GM21526 (cell line): ENCODE data around the gene VTI1A.

Experiments used
- ATAC-seq: cut with Tn5 transposase; IDR thresholded peaks from one replicate; pipeline ENCODE4 v1.9.1; 2021; ENCODE audit warnings: moderate library complexity; ENCODE audit not compliant: unreplicated experiment, low FRiP score

Gene VTI1A

DNA sequence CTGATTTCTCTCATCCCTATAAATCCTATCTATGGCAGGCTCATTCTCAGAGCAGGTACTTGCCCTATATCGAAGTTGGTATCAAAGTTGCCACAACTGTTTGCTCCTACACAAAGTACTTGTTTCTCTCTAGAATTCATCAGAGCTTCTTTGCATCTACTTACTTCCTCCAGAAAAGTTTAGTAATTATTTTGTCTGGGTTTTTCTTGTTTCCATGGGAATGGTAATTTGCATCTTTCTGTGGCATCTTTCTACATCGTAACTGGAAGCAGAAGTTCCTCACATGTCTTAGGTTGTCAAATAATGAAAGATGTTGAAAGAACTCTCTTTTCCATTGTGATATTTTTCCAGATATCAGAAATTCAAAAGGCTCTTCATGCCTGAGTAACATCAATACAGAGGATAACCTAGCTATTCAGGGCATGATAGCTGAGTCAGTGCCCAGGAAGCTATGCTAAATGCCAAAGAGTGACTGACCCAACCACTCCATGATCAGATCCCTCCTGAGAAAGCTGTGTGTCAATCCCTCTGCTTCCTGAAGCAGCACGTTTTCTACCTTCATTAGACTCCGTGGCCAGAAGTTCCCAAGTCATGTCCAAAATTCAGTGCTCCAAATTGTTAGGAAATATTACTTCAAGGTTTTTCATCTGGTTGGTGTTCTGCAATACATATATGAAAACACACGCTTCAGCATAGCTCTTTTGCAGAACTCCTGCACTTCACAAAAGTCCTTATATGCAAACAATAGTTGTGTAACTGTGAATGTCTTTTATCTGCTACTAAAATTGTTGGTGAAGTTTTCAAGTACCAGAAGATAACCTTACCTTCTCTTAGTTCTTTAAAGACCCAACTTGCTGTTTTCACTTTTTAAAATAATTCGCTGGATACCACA is 216.5 kb downstream of the VTI1A start:
- no peak for ATAC-seq

DNA sequence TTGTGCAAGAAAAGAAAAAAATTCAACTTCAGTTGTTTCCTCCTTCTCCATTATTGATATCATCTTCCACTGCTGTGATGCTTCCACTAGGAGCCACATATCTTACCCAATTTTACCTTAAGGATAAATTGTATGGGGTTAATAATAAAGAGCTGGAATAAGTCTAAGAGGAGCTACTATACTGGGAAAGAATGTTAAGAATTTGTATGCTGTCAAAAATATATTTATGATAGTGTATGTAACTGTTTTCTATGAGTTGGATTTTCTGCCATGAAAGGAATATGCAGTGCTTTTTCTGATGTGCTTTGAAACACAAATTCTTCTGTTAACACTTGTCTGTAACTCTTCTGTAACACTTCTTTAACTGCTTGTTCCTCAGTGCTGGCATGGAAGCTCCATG is 219.1 kb downstream of the VTI1A start:
- no peak for ATAC-seq

GRCh38 chr10:112669989-112670388 is 223.0 kb downstream of the VTI1A start:
- ATAC-seq: no peak

DNA sequence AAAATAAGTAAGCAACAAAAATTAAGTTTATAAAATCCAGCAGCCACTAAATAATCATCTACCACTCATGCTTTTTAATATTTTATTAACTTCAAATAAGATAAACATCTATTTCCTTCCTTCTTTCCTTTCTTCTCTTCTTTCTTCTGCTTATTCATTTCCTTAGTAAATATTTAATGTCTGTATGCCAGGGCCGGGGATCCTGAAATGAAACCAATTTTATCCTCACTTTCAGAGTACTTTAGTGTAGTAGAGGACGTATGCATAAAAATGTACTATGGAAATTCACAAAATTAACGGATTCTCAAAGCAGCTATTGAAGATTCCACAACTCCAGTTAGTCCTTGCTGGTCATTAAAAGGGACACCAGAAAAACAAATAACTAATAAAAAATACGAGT is 224.7 kb downstream of the VTI1A start:
- no peak for ATAC-seq

DNA sequence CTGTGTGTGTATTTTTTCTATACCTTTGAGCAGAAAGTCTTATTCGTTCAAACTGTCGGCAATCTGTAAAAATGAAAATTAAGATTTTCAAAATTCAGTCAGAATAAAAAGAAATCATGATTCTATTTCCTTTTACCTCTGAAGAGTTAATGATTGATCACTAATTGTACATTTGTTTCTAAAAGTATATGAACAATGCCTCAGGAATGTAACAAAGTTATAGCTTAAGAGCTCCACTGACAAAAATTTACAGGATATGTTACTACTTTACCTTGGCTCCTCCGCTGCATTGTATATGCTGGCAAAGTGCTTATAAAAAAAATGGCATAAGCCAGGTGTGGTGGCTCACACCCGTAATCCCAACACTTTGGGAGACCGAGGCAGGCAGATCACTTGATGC is 225.7 kb downstream of the VTI1A start:
- no peak for ATAC-seq

DNA sequence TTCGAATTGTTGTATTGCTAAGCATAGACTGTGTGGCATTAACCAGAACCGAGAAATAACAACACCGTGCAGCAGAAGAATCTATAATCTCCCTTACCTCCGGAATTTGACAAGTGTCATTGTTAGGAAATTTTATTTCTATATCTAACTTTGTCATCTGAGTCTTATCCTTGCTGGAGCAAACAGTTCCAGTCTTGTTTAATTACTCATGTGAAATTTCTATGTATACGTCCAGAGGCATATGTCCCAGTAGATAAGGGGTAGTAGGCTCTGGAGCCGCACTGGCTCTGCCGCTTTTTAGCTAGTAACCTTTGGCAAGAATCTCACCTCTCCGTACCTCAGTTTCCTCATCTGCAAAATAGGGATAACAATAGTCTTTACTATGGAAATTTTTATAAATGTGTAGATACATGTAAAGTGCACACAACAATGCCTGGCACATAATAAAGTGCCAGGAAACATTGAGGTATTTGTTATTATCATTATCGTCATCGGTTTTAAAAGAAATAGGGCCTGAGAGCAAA is 228.6 kb downstream of the VTI1A start:
- no peak for ATAC-seq

- ATAC-seq: no peak
Measured at GRCh38 chr10:112677689-112678088, 230.7 kb downstream of the VTI1A start.

DNA sequence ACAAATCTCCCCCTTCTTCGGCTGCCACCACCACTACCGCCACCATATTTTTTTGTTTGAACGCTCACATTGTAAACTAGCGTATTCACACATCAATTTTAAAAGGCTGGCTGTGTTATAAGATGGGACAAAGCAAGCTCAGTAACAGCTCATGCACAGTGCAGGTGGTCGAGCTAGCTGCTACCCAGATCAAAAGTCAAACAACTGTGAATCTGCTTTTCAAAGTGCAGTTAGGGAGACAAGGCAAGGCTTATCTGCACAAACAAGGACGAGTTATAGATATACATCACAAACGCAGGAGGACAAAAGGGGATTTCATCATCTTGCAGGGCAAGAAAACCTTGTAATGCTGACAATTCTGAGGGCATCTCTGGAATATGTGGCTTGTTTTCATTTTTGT is 231.6 kb downstream of the VTI1A start:
- no peak for ATAC-seq

DNA sequence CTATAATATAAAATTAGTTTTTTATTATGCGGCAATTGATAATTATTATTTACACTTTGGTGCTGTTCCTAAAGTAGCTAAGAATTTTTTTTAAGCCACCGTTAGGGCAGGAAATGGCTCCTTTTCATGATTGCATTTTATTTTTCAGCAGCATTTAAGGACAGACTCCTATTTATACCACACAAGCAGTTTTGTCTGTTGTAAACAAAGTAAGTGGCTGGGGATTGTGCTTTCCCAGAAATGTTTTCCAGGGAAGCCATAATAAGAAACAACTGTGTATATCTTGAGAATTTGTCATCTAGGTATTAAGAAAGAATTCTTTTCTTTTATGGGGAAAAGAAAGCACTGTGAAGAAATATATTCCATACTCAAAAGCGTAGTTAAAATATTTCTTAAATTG is 232.0 kb downstream of the VTI1A start:
- no peak for ATAC-seq

- ATAC-seq: no peak
Measured at GRCh38 chr10:112679392-112679791, 232.4 kb downstream of the VTI1A start.

DNA sequence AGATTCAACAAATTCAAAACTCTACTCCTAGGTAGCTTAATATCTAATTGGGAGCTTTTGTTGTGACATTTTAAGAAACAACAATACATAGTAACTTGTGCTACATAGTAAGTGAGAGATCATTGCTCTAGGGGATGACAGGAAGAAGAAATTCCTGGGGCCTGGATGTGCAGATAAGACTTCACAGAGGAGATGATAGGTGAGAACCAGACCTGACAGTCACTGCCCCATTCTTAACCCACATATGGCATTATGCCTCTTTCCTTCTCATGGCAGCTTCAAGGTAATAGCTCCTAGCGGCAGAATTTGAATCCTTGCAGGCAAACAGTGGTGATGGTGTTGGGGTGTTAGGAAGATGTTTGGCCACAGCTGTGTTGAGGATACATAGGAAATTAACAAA is 233.6 kb downstream of the VTI1A start:
- no peak for ATAC-seq

DNA sequence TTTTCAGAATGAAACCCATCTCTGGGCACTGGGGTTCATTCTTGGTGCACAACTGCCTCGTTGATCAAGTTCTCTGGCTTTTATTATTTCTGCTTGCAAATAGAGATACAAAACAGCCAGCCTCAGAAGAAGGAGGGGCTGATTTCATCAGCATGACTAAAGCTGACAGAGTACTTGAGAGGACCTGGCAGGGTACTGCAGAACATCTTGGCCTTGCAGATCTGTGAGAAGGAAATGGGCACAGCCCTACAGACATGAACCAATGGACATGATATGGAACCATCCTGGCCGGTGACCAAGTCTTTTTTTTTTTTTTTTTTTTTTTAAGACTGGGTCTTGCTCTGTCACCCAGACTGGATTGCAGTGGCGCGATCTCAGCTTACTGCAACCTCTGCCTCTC is 240.6 kb downstream of the VTI1A start:
- no peak for ATAC-seq

GRCh38 chr10:112689327-112690072 is 242.5 kb downstream of the VTI1A start:
- no peak for ATAC-seq

DNA sequence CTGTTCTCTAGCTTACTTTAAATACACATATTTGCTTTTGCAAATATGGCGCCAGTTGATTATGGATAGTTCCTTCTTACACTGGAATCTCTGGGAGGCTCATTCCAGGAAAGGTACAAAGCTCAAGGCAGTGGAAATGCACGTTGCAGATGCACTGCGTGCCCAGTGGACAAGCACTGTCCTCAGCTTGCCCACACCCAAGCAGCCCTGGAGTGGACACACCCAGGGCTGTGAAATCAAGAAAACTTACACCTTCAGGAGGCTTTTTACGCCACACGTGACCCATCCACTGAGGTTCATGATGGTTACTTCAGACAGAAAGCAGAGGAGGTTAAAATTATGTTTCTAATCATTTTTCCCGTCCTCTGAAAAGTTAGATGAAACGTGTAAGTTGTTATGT is 248.5 kb downstream of the VTI1A start:
- ATAC-seq: no peak

GRCh38 chr10:112696592-112696991 is 249.6 kb downstream of the VTI1A start:
- no peak for ATAC-seq

DNA sequence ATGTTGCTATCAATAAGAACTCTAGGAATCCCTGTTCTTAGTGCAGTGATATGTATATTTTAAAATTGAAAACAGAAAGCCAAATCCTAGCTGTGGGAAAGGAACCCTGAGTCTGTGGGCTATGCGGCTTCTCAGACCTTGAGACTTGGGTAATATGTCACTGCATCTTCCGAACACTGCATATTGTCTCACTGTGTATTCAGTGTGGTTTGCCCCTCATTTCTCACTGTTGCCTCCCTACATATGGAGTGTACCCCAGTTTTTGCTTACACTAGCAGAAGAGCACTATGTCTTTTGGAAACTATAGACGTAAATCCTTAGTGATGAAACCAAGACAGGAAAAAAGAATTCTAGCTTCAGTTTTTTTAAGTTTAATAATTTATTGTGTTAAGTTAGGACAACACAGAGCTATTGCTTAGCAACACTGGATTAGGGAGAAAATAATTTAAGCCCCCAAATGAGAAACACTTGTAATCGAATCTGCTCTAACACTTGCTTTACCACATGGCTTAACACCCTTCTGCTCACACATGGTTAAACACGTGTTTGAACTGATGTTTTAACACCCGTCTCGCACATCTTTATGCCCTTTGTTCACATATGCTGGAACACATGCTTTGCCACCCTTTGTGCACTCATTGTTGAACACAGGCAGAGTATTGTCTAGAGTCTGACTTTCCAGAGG is 251.3 kb downstream of the VTI1A start:
- ATAC-seq: no peak

DNA sequence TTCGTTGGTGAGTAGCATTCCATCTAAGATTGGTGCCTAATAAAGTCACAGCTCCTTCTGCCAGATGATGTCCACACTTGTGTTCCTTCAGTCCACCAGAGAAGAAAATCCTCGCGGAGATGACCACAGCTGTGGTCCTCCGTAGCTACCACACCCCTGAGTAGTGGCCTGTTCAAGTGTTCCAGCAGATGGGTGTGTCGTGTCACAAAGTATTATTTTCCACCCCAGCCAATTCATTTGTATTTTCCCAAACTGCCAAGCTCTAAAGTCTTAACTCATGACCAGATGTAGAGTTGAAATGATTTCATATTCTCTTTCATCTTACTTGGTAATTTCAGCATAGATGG is 251.8 kb downstream of the VTI1A start:
- no peak for ATAC-seq

DNA sequence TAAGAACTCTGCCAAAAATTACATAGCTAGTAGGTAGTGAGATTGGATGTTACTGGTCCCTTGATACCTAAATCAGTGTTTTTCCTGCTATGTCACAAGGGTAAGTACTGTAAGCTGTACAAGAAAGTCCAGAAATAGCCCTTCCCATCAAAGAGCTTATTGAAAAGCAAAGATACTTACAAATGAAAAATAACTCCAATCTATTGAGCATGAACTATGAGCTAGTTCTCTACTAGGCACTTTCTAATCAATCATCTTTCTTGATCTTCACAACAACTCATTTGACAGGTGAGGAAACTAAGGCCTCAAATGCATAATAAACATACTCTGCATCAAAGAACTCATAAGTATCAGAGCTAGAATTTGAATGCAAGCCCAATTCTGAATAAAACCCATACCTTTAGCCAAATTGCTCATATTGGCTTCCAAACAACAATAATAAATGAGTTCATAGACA is 253.2 kb downstream of the VTI1A start:
- no peak for ATAC-seq

DNA sequence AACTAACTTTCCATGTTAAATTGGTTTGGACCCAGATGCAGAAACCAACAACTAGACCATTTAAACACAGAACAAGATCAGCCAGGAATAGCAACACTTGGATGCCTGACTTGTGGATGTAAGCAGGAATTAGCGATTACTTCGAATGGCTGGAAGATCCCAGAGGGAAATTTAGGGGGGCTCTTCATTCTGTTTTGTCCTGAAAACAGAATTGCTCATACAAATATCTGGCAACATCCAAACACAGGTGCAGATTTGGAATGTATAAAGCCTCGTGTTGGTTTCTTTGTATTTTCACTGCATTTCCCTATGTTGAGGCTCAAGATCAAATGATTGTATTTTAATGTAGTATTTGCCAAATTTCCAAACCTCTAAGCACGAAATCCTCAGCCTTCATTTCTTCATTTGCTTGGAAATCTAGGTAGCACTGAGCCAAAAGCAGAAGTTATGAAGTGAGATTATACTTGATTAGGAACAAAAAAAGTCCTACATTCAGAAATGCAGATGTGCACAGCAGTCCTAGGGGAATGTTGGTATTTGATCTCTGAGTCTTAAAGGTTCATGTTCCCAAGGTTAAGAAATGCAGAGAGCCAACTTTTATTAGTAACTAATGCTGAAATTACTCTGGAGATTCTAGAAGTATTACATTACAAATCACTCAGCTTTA is 254.3 kb downstream of the VTI1A start:
- ATAC-seq: no peak

- ATAC-seq: no peak
Measured at GRCh38 chr10:112701878-112702255, 254.9 kb downstream of the VTI1A start.

DNA sequence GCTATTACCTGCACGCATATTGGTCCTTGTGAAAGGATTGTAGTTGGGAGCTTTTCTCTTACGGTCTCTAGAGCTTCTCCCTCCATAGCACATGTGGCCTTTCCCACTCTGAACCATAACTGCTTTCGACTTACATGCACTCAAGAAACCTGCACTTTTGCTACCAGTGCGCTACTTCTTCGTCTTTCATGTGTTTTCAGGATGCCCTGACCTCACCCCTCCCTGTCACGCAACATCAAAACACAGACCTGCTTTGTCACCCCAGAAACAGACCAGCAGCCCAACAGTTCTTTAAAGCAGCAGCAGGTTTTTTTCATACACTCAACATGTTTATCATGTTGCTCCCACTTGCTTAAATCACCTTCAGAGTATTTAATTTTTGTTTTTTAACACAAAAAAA is 259.6 kb downstream of the VTI1A start:
- no peak for ATAC-seq
